A673 (cell line): Measurements from ENCODE around the gene GSE1.

Experiments
- EZH2 ChIP-seq: fragments of 200-600 bp; sonication (generic); IDR thresholded peaks from 2 replicates; pipeline ENCODE4 v1.6.1; 2017; ENCODE audit warnings: borderline replicate concordance, low read depth, mild to moderate bottlenecking, mixed read lengths, antibody characterized with exemption, low read length; ENCODE audit not compliant: poor library complexity, severe bottlenecking
- TF ChIP-seq, protein P1 (sequence below): fragments of 300-800, 200-600 bp; sonication (generic); conservative IDR thresholded peaks from 2 replicates; pipeline ENCODE4 v1.5.1; 2017; ENCODE audit warnings: low read depth, mild to moderate bottlenecking, antibody characterized with exemption, low read length, moderate library complexity, mixed read lengths

DNA sequence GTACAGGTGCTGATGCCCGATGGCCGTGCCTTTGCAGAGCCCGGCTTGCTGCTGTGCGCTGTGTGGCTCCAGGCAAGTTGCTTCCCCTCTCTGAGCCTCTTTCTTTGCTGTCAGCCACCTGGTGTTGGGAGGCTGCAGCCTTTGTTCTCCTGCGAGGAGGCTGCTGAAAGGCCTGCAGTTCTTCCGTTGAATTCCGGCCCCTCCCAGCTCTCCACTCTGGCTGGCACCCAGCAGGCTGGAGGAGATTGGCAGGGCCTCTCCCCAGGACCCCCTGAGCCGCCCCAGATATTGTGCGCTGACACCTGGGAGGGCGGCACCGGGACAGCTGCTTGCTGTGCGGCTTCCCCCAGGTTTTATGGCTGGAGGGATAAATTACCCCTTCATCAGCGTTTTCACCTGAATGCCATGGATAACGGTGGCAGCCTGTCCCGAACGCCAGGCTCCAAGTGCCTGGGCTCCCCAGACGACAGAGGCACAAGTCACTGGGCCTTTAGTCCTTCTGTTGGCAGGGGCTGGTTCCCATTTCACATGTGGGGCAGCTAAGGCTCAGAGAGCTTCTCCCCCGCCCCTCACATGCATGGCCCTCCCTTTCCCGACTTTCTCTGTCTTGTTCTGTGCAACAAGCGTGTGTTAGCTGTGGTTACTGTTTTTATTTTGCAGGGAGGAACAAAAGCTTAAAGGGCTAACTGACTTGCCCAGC, 35.1 kb upstream of the GSE1 start:
- TF ChIP-seq EZH2, result no peak
- TF ChIP-seq, protein P1, sequence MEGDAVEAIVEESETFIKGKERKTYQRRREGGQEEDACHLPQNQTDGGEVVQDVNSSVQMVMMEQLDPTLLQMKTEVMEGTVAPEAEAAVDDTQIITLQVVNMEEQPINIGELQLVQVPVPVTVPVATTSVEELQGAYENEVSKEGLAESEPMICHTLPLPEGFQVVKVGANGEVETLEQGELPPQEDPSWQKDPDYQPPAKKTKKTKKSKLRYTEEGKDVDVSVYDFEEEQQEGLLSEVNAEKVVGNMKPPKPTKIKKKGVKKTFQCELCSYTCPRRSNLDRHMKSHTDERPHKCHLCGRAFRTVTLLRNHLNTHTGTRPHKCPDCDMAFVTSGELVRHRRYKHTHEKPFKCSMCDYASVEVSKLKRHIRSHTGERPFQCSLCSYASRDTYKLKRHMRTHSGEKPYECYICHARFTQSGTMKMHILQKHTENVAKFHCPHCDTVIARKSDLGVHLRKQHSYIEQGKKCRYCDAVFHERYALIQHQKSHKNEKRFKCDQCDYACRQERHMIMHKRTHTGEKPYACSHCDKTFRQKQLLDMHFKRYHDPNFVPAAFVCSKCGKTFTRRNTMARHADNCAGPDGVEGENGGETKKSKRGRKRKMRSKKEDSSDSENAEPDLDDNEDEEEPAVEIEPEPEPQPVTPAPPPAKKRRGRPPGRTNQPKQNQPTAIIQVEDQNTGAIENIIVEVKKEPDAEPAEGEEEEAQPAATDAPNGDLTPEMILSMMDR, result no peak
